A673 (cell line): ENCODE data around the gene WDR53. TPM values are rescaled to one million over a fixed set of nuclear protein-coding genes. Genes with fewer than 3 reads are reported as not detected.

Experiments used
- BruUV-seq: library from RNA; stranded (reverse); fragments of 400-500 nt; replicated peaks from 2 replicates; lab custom pipeline; 2021; lab: Mats Ljungman, UMichigan
- CTCF ChIA-PET: fragments of 300-600 bp; sonication (Branson Sonifier 250); formaldehyde crosslinking; loops from one replicate; lab custom pipeline; 2022; ENCODE audit warnings: antibody characterized with exemption; lab: Charles Lee
- POLR2A ChIA-PET: fragments of 300-600 bp; sonication (Branson Sonifier 250); formaldehyde crosslinking; loops from one replicate; lab custom pipeline; 2022; ENCODE audit warnings: antibody characterized with exemption; ENCODE audit not compliant: low non-redundant PET; lab: Charles Lee
- DNase-seq: peaks from one replicate; pipeline ENCODE4 v3.0.0-alpha.2; 2015; ENCODE audit warnings: low spot score
- H3K27ac ChIP-seq: fragments of 200-600 bp; sonication (generic); 2 replicates; pipeline ENCODE4 v1.5.1; 2016; ENCODE audit warnings: mixed run types, low read depth, mild to moderate bottlenecking, mixed read lengths, antibody characterized with exemption, low read length; ENCODE audit not compliant: poor library complexity, severe bottlenecking
- H3K27me3 ChIP-seq: fragments of 200-600 bp; sonication (generic); replicated peaks from 2 replicates; pipeline ENCODE4 v1.6.1; 2017; ENCODE audit warnings: mixed run types, low read depth, mild to moderate bottlenecking, mixed read lengths, antibody characterized with exemption, low read length; ENCODE audit not compliant: insufficient read depth, poor library complexity
- H3K36me3 ChIP-seq: fragments of 200-600 bp; sonication (generic); 2 replicates; pipeline ENCODE4 v1.6.1; 2016; ENCODE audit warnings: mixed run types, mild to moderate bottlenecking, mixed read lengths, antibody characterized with exemption, low read length; ENCODE audit not compliant: insufficient read depth, poor library complexity, severe bottlenecking
- H3K4me1 ChIP-seq: fragments of 200-600 bp; sonication (generic); 2 replicates; pipeline ENCODE4 v1.6.1; 2017; ENCODE audit warnings: mixed run types, mild to moderate bottlenecking, mixed read lengths, antibody characterized with exemption, low read length; ENCODE audit not compliant: insufficient read depth, poor library complexity, severe bottlenecking
- H3K4me3 ChIP-seq: fragments of 200-600 bp; sonication (generic); 2 replicates; pipeline ENCODE4 v1.5.1; 2016; ENCODE audit warnings: low read depth, mixed run types, mild to moderate bottlenecking, mixed read lengths, low read length; ENCODE audit not compliant: poor library complexity, severe bottlenecking
- H3K9me3 ChIP-seq: fragments of 200-600 bp; sonication (generic); 2 replicates; pipeline ENCODE4 v1.6.1; 2016; ENCODE audit warnings: mixed run types, low read depth, mild to moderate bottlenecking, mixed read lengths, antibody characterized with exemption, low read length; ENCODE audit not compliant: poor library complexity, severe bottlenecking
- CTCF ChIP-seq: fragments of 300-800, 200-600 bp; sonication (generic); conservative IDR thresholded peaks from 2 replicates; pipeline ENCODE4 v1.5.1; 2017; ENCODE audit warnings: low read depth, mild to moderate bottlenecking, antibody characterized with exemption, low read length, moderate library complexity, mixed read lengths
- EZH2 ChIP-seq: fragments of 200-600 bp; sonication (generic); IDR thresholded peaks from 2 replicates; pipeline ENCODE4 v1.6.1; 2017; ENCODE audit warnings: borderline replicate concordance, low read depth, mild to moderate bottlenecking, mixed read lengths, antibody characterized with exemption, low read length; ENCODE audit not compliant: poor library complexity, severe bottlenecking
- intact Hi-C: fragments of 100-400 bp; cut with micrococcal nuclease; formaldehyde crosslinking; loops from one replicate; pipeline ENCODE4 v1.10.0; 2022; ENCODE audit not compliant: unreplicated experiment
- total RNA-seq: library from RNA; stranded (reverse); gene quantifications from 2 replicates; pipeline ENCODE4 v1.2.3, GENCODE V29; 2021

The WDR53 gene
- total RNA-seq, 1 experiment from 2014 or later = 23.1 TPM

- no peak for TF ChIP-seq CTCF
- no peaks in the 10 kb centered on the region for H3K27me3 ChIP-seq
- no peaks in the 10 kb centered on the region for H3K9me3 ChIP-seq
- ChIA-PET CTCF (no interaction called here), POLR2A (no interaction called here)
- BruUV-seq = no TSS peak
- H3K4me1 ChIP-seq = peaks cover 14% of the 10 kb centered on the region
- peaks cover 9% of the 10 kb centered on the region for H3K36me3 ChIP-seq
- DNase-seq = no peak
- H3K4me3 ChIP-seq = no peak overlapping the region
- no peak overlapping the region for H3K27ac ChIP-seq
- intact Hi-C loops = no loop called here
Observed at GRCh38 chr3:196559826-196560225, 8.5 kb downstream of the WDR53 start.

GRCh38 chr3:196558476-196558875 lies 9.9 kb downstream of the WDR53 start:
- H3K27me3 ChIP-seq = no peaks in the 10 kb centered on the region
- no peak overlapping the region for H3K27ac ChIP-seq
- H3K36me3 ChIP-seq = peaks cover 9% of the 10 kb centered on the region
- H3K9me3 ChIP-seq = no peaks in the 10 kb centered on the region
- H3K4me1 ChIP-seq = peaks cover 4% of the 10 kb centered on the region
- no peak for DNase-seq
- intact Hi-C loops = no loop called here
- BruUV-seq = no TSS peak
- ChIA-PET CTCF (no interaction called here), POLR2A (no interaction called here)
- no peak overlapping the region for H3K4me3 ChIP-seq
- TF ChIP-seq EZH2 (no peak), CTCF (no peak)

- no TSS peak for BruUV-seq
- Histone ChIP-seq H3K4me1 (no peaks in the 10 kb centered on the region), H3K36me3 (peaks cover 9% of the 10 kb centered on the region), H3K9me3 (no peaks in the 10 kb centered on the region), H3K27ac (no peak overlapping the region), H3K4me3 (no peak overlapping the region), H3K27me3 (no peaks in the 10 kb centered on the region)
- DNase-seq = no peak
- CTCF ChIA-PET = interaction anchor here (0.6 kb wide), 1 partner anchor 272 kb away, joined by 3 read pairs; no protein-coding TSS in a partner anchor
- POLR2A ChIA-PET = no interaction called here
- intact Hi-C loops = no loop called here
- TF ChIP-seq EZH2 = no peak
- no peak for TF ChIP-seq CTCF
Observed at GRCh38 chr3:196557236-196557635, 11.1 kb downstream of the WDR53 start.
